ENCODE data around the gene ZMYND8. TPM values are rescaled to one million over a fixed set of nuclear protein-coding genes. Genes with fewer than 3 reads are reported as not detected.
"Not testable (repeated sequence)": the region's sequence is repeated elsewhere in the genome, so short reads cannot be mapped to it uniquely, and the experiment has no call there.

ZMYND8 gene
- polyA plus RNA-seq, 1 donor from 2014 or later, result 16.8 TPM

GRCh38 chr20:47280228-47280627 is 76.3 kb downstream of the ZMYND8 start:
- Histone ChIP-seq H3K79me2 (replicated peaks; ENCODE audit: insufficient read depth, low read length) (no peaks in the 10 kb centered on the region), H3K4me2 (ENCODE audit: low read length) (no peak overlapping the region), H3K36me3 (ENCODE audit: insufficient read depth, low read length) (peaks cover 10% of the 10 kb centered on the region), H3K27me3 (ENCODE audit: insufficient read depth, low read depth, low read length) (no peaks in the 10 kb centered on the region), H2AFZ (ENCODE audit: low read depth, low read length) (no peak overlapping the region), H3K4me3 (ENCODE audit: low read length) (no peak overlapping the region), H3K27ac (ENCODE audit: low read length) (no peak overlapping the region), H3F3A (ENCODE audit: insufficient read depth, low read length, poor library complexity, severe bottlenecking) (peaks cover 4% of the 10 kb centered on the region), H3K9me3 (ENCODE audit: low read length) (no peaks in the 10 kb centered on the region), H3K9ac (ENCODE audit: low read length) (no peak overlapping the region), H4K20me1 (ENCODE audit: insufficient read depth) (no peaks in the 10 kb centered on the region), H3K9me2 (ENCODE audit: insufficient read depth, low read length) (no peaks in the 10 kb centered on the region)
- TF ChIP-seq MXI1 (conservative IDR thresholded peaks at IDR 0.05; ENCODE audit: poor library complexity, severe bottlenecking), result no peak
- no peak for TF ChIP-seq EP300 (conservative IDR thresholded peaks at IDR 0.05; ENCODE audit: poor library complexity, severe bottlenecking)
- TF ChIP-seq RAD21 (conservative IDR thresholded peaks at IDR 0.05), result no peak
- no peak for TF ChIP-seq REST (IDR thresholded peaks at IDR 0.05; ENCODE audit: borderline replicate concordance)
- TF ChIP-seq SMC3 (conservative IDR thresholded peaks at IDR 0.05; ENCODE audit: poor library complexity), result no peak
- TF ChIP-seq, protein P1, sequence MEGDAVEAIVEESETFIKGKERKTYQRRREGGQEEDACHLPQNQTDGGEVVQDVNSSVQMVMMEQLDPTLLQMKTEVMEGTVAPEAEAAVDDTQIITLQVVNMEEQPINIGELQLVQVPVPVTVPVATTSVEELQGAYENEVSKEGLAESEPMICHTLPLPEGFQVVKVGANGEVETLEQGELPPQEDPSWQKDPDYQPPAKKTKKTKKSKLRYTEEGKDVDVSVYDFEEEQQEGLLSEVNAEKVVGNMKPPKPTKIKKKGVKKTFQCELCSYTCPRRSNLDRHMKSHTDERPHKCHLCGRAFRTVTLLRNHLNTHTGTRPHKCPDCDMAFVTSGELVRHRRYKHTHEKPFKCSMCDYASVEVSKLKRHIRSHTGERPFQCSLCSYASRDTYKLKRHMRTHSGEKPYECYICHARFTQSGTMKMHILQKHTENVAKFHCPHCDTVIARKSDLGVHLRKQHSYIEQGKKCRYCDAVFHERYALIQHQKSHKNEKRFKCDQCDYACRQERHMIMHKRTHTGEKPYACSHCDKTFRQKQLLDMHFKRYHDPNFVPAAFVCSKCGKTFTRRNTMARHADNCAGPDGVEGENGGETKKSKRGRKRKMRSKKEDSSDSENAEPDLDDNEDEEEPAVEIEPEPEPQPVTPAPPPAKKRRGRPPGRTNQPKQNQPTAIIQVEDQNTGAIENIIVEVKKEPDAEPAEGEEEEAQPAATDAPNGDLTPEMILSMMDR (IDR thresholded peaks at IDR 0.05; ENCODE audit: poor library complexity, severe bottlenecking), result no peak
- no peak for TF ChIP-seq TAF1 (IDR thresholded peaks at IDR 0.05; ENCODE audit: low read depth)

DNA sequence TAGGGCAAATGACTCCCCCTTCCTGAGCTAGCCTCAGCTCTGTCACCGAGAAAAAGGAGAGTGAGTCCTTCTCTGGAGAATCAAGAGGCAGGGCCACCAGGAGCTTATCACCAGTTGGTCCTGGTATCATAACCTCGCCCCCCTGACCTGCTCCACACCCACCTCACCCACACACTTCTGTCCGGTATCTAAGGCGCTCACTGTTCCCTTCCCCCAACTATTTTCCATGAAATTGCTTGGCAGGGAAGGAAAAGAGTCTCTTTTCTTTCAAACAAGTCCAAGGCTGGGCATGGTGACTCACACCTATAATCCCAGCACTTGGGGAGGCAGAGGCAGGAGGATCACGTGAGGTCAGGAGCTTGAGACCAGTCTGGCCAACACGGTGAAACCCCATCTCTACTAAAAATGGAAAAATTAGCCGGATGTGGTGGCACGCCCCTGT is 77.6 kb downstream of the ZMYND8 start:
- Histone ChIP-seq H3K9ac (ENCODE audit: low read length) (no peak overlapping the region), H3K79me2 (replicated peaks; ENCODE audit: insufficient read depth, low read length) (no peaks in the 10 kb centered on the region), H3K9me3 (ENCODE audit: low read length) (no peaks in the 10 kb centered on the region), H3K4me3 (ENCODE audit: low read length) (no peak overlapping the region), H3K4me2 (ENCODE audit: low read length) (no peak overlapping the region), H4K20me1 (ENCODE audit: insufficient read depth) (no peaks in the 10 kb centered on the region), H3K36me3 (ENCODE audit: insufficient read depth, low read length) (peaks cover 10% of the 10 kb centered on the region), H2AFZ (ENCODE audit: low read depth, low read length) (no peak overlapping the region), H3K9me2 (ENCODE audit: insufficient read depth, low read length) (no peaks in the 10 kb centered on the region), H3F3A (ENCODE audit: insufficient read depth, low read length, poor library complexity, severe bottlenecking) (peaks cover 4% of the 10 kb centered on the region), H3K27ac (ENCODE audit: low read length) (no peak overlapping the region), H3K27me3 (ENCODE audit: insufficient read depth, low read depth, low read length) (no peaks in the 10 kb centered on the region)
- TF ChIP-seq, protein P1 (IDR thresholded peaks at IDR 0.05; ENCODE audit: poor library complexity, severe bottlenecking), result no peak
- TF ChIP-seq TAF1 (IDR thresholded peaks at IDR 0.05; ENCODE audit: low read depth) (no peak), RAD21 (conservative IDR thresholded peaks at IDR 0.05) (no peak), SMC3 (conservative IDR thresholded peaks at IDR 0.05; ENCODE audit: poor library complexity) (no peak), POLR2AphosphoS5 (IDR thresholded peaks at IDR 0.05) (no peak)

GRCh38 chr20:47277535-47277872 is 79.0 kb downstream of the ZMYND8 start:
- H3K9ac ChIP-seq (ENCODE audit: low read length); H3K9me2 ChIP-seq (ENCODE audit: insufficient read depth, low read length); H2AFZ ChIP-seq (ENCODE audit: low read depth, low read length); H3K4me3 ChIP-seq (ENCODE audit: low read length); H3K27me3 ChIP-seq (ENCODE audit: insufficient read depth, low read depth, low read length); H3F3A ChIP-seq (ENCODE audit: insufficient read depth, low read length, poor library complexity, severe bottlenecking); H4K20me1 ChIP-seq (ENCODE audit: insufficient read depth); H3K79me2 ChIP-seq (replicated peaks; ENCODE audit: insufficient read depth, low read length); H3K9me3 ChIP-seq (ENCODE audit: low read length); H3K27ac ChIP-seq (ENCODE audit: low read length); H3K4me2 ChIP-seq (ENCODE audit: low read length): not testable (repeated sequence)
- H3K36me3 ChIP-seq (ENCODE audit: insufficient read depth, low read length), result peaks cover 10% of the 10 kb centered on the region
